ENCODE data around the gene TRPV2.

Gene TRPV2

GRCh38 chr17:16477666-16478065 is 62.3 kb downstream of the TRPV2 start:
- peak; percentile 41 for DNase-seq

GRCh38 chr17:16478649-16479048 is 63.3 kb downstream of the TRPV2 start:
- DNase-seq = no peak

GRCh38 chr17:16479264-16479663 is 63.9 kb downstream of the TRPV2 start:
- DNase-seq = no peak

GRCh38 chr17:16480995-16481394 is 65.6 kb downstream of the TRPV2 start:
- DNase-seq = no peak

- no peak for DNase-seq
Observed at GRCh38 chr17:16482253-16482652, 66.9 kb downstream of the TRPV2 start.

- DNase-seq = no peak
Observed at GRCh38 chr17:16483021-16483645, 67.8 kb downstream of the TRPV2 start.

- no peak for DNase-seq
Observed at GRCh38 chr17:16484445-16485175, 69.2 kb downstream of the TRPV2 start.
